ENCODE results near the gene DMXL2. TPM values are rescaled to one million over a fixed set of nuclear protein-coding genes. Genes with fewer than 3 reads are reported as not detected.

Gene DMXL2
- total and polyA plus RNA-seq, 2 experiments from 2014 or later: 6.1 to 61.1 TPM

DNA sequence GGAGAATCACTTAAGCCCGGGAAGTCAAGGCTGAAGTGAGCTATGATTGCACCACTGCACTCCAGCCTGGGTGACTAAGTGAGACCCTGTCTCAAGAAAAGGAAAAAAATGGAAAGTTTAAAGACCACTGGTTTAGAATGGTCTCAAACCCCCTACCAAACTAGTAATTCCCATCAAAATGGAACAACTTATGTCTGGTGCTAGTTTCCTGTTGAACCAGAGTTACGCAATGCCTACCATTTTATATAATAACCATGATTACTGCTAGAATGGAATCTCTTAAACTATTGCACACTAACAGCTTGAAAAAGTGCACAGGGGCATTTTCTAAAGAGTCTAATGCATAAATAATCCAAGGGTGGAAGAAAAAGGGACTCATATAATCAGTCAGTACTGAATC, 43.6 kb downstream of the DMXL2 start:
- Histone ChIP-seq H3K4me1 (ENCODE audit: insufficient read depth) (no peaks in the 10 kb centered on the region), H3K4me2 (no peak overlapping the region), H3K4me3 (no peak overlapping the region), H3K36me3 (ENCODE audit: insufficient read depth) (no peaks in the 10 kb centered on the region), H2AFZ (no peak overlapping the region), H3F3A (replicated peaks; ENCODE audit: low read depth) (no peaks in the 10 kb centered on the region), H3K27ac (ENCODE audit: low read depth) (no peak overlapping the region), H3K9me2 (ENCODE audit: insufficient read depth) (no peaks in the 10 kb centered on the region), H4K20me1 (replicated peaks; ENCODE audit: insufficient read depth) (no peaks in the 10 kb centered on the region), H3K27me3 (ENCODE audit: insufficient read depth) (no peaks in the 10 kb centered on the region), H3K79me2 (replicated peaks; ENCODE audit: insufficient read depth) (no peaks in the 10 kb centered on the region)
- no peaks in the 10 kb centered on the region for H3K36me3 Mint-ChIP-seq (ENCODE audit: low read depth)
- no peak for DNase-seq (ENCODE audit: low spot score)
- no peaks in the 10 kb centered on the region for H3K27me3 Mint-ChIP-seq (ENCODE audit: insufficient read depth, low read depth, poor library complexity)
- H3K4me3 Mint-ChIP-seq: no peak overlapping the region
- H3K4me1 Mint-ChIP-seq: peaks cover 3% of the 10 kb centered on the region; the same call in 1 of the 3 replicates
- no peak overlapping the region for H3K27ac Mint-ChIP-seq
- TF ChIP-seq ZNF114 (CRISPR knock-in tag; IDR thresholded peaks at IDR 0.05): no peak
- no peak for TF ChIP-seq POLR2AphosphoS5 (IDR thresholded peaks at IDR 0.05; ENCODE audit: low read depth)
- TF ChIP-seq ZNF331 (CRISPR knock-in tag; IDR thresholded peaks at IDR 0.05; ENCODE audit: low read depth): no peak
- TF ChIP-seq, protein P1, sequence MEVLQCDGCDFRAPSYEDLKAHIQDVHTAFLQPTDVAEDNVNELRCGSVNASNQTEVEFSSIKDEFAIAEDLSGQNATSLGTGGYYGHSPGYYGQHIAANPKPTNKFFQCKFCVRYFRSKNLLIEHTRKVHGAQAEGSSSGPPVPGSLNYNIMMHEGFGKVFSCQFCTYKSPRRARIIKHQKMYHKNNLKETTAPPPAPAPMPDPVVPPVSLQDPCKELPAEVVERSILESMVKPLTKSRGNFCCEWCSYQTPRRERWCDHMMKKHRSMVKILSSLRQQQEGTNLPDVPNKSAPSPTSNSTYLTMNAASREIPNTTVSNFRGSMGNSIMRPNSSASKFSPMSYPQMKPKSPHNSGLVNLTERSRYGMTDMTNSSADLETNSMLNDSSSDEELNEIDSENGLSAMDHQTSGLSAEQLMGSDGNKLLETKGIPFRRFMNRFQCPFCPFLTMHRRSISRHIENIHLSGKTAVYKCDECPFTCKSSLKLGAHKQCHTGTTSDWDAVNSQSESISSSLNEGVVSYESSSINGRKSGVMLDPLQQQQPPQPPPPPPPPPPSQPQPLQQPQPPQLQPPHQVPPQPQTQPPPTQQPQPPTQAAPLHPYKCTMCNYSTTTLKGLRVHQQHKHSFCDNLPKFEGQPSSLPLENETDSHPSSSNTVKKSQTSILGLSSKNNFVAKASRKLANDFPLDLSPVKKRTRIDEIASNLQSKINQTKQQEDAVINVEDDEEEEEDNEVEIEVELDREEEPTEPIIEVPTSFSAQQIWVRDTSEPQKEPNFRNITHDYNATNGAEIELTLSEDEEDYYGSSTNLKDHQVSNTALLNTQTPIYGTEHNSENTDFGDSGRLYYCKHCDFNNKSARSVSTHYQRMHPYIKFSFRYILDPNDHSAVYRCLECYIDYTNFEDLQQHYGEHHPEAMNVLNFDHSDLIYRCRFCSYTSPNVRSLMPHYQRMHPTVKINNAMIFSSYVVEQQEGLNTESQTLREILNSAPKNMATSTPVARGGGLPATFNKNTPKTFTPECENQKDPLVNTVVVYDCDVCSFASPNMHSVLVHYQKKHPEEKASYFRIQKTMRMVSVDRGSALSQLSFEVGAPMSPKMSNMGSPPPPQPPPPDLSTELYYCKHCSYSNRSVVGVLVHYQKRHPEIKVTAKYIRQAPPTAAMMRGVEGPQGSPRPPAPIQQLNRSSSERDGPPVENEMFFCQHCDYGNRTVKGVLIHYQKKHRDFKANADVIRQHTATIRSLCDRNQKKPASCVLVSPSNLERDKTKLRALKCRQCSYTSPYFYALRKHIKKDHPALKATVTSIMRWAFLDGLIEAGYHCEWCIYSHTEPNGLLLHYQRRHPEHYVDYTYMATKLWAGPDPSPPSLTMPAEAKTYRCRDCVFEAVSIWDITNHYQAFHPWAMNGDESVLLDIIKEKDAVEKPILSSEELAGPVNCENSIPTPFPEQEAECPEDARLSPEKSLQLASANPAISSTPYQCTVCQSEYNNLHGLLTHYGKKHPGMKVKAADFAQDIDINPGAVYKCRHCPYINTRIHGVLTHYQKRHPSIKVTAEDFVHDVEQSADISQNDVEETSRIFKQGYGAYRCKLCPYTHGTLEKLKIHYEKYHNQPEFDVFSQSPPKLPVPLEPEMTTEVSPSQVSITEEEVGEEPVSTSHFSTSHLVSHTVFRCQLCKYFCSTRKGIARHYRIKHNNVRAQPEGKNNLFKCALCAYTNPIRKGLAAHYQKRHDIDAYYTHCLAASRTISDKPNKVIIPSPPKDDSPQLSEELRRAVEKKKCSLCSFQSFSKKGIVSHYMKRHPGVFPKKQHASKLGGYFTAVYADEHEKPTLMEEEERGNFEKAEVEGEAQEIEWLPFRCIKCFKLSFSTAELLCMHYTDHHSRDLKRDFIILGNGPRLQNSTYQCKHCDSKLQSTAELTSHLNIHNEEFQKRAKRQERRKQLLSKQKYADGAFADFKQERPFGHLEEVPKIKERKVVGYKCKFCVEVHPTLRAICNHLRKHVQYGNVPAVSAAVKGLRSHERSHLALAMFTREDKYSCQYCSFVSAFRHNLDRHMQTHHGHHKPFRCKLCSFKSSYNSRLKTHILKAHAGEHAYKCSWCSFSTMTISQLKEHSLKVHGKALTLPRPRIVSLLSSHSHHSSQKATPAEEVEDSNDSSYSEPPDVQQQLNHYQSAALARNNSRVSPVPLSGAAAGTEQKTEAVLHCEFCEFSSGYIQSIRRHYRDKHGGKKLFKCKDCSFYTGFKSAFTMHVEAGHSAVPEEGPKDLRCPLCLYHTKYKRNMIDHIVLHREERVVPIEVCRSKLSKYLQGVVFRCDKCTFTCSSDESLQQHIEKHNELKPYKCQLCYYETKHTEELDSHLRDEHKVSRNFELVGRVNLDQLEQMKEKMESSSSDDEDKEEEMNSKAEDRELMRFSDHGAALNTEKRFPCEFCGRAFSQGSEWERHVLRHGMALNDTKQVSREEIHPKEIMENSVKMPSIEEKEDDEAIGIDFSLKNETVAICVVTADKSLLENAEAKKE (CRISPR knock-in tag; IDR thresholded peaks at IDR 0.05): no peak
- no peak for TF ChIP-seq JUNB (IDR thresholded peaks at IDR 0.05; ENCODE audit: unreplicated experiment)
- TF ChIP-seq, protein P2, sequence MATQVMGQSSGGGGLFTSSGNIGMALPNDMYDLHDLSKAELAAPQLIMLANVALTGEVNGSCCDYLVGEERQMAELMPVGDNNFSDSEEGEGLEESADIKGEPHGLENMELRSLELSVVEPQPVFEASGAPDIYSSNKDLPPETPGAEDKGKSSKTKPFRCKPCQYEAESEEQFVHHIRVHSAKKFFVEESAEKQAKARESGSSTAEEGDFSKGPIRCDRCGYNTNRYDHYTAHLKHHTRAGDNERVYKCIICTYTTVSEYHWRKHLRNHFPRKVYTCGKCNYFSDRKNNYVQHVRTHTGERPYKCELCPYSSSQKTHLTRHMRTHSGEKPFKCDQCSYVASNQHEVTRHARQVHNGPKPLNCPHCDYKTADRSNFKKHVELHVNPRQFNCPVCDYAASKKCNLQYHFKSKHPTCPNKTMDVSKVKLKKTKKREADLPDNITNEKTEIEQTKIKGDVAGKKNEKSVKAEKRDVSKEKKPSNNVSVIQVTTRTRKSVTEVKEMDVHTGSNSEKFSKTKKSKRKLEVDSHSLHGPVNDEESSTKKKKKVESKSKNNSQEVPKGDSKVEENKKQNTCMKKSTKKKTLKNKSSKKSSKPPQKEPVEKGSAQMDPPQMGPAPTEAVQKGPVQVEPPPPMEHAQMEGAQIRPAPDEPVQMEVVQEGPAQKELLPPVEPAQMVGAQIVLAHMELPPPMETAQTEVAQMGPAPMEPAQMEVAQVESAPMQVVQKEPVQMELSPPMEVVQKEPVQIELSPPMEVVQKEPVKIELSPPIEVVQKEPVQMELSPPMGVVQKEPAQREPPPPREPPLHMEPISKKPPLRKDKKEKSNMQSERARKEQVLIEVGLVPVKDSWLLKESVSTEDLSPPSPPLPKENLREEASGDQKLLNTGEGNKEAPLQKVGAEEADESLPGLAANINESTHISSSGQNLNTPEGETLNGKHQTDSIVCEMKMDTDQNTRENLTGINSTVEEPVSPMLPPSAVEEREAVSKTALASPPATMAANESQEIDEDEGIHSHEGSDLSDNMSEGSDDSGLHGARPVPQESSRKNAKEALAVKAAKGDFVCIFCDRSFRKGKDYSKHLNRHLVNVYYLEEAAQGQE (IDR thresholded peaks at IDR 0.05; ENCODE audit: unreplicated experiment): no peak
- no peak for TF ChIP-seq NANOG (IDR thresholded peaks at IDR 0.05; ENCODE audit: borderline replicate concordance)
- no peak for TF ChIP-seq EZH2phosphoT487 (IDR thresholded peaks at IDR 0.05; ENCODE audit: unreplicated experiment)
- TF ChIP-seq STAT1 (IDR thresholded peaks at IDR 0.05; ENCODE audit: unreplicated experiment): no peak
- TF ChIP-seq CREB1 (CRISPR knock-in tag; IDR thresholded peaks at IDR 0.05; ENCODE audit: low read depth): no peak
- no peak for TF ChIP-seq CTCF (conservative IDR thresholded peaks at IDR 0.05; ENCODE audit: low read depth in 2 of 2)
- ATAC-seq: no peak
- H3K9me3 Mint-ChIP-seq: no peaks in the 10 kb centered on the region
